Gastroesophageal sphincter (tissue), 4 donors: ENCODE measurements around the gene SSC5D. TPM values are rescaled to one million over a fixed set of nuclear protein-coding genes. Genes with fewer than 3 reads are reported as not detected.

Experiments
- ATAC-seq: fragments of 150-250 bp; one replicate; pipeline ENCODE4 v1.9.1; 2016; ENCODE audit warnings: mild to moderate bottlenecking, moderate library complexity
- H3K27ac ChIP-seq, 4 donors: fragments of 200-600 bp; sonication (generic) in 3 of 4; 1 replicate in 3 of 4; 2 replicates in 1 of 4; pipeline ENCODE4 v1.5.1; 2016 to 2019
- H3K27me3 ChIP-seq: fragments of 200-600 bp; sonication (generic); one replicate; pipeline ENCODE4 v1.5.1; 2019
- H3K36me3 ChIP-seq, 2 donors: fragments of 200-600 bp; sonication (generic); one replicate each; pipeline ENCODE4 v1.5.1; 2019; ENCODE audit warnings: control low read depth in 1 of 2
- H3K4me1 ChIP-seq, 3 donors: fragments of 200-600 bp; sonication (generic); 1 replicate in 2 of 3; 2 replicates in 1 of 3; pipeline ENCODE4 v1.5.1; 2016 to 2019; ENCODE audit warnings: control low read depth in 2 of 3
- H3K4me3 ChIP-seq, 2 donors: fragments of 200-600 bp; sonication (generic); one replicate each; pipeline ENCODE4 v1.5.1; 2019; ENCODE audit warnings: mild to moderate bottlenecking in 1 of 2, moderate library complexity in 1 of 2
- H3K9me3 ChIP-seq, 3 donors: fragments of 200-600 bp; sonication (generic); one replicate each; pipeline ENCODE4 v1.5.1; 2017 to 2019; ENCODE audit warnings: control low read depth in 2 of 3
- CTCF ChIP-seq, 4 experiments: fragments of 200-600 bp in 2 of 4; fragments of 450-650 bp in 2 of 4; sonication (generic) in 1 of 4; IDR thresholded peaks; one replicate each; pipeline ENCODE4 v1.5.1; 2017 to 2019; ENCODE audit warnings: antibody characterized with exemption in 4 of 4, mild to moderate bottlenecking in 2 of 4, moderate library complexity in 2 of 4
- EP300 ChIP-seq: sonication (generic); formaldehyde crosslinking; IDR thresholded peaks from one replicate; pipeline ENCODE4 v1.6.1; 2017; ENCODE audit warnings: antibody characterized with exemption, mild to moderate bottlenecking
- POLR2A ChIP-seq, 2 donors: fragments of 450-650 bp; IDR thresholded peaks; one replicate each; pipeline ENCODE4 v1.6.1; 2017; ENCODE audit warnings: antibody characterized with exemption in 2 of 2, mild to moderate bottlenecking in 2 of 2, moderate library complexity in 1 of 2
- POLR2AphosphoS5 ChIP-seq: sonication (generic); formaldehyde crosslinking; IDR thresholded peaks from one replicate; pipeline ENCODE4 v1.6.1; 2017; ENCODE audit warnings: antibody characterized with exemption
- WGBS, 2 donors: methylation state at CpG; one replicate each; pipeline ENCODE4 v1.1.5; 2018; ENCODE audit warnings: low coverage in 1 of 2; 5-methylcytosine and 5-hydroxymethylcytosine counted together
- total RNA-seq, 4 donors: library from RNA; depleted of rRNA; stranded (reverse); fragments of >200 nt; gene quantifications; one replicate each; pipeline ENCODE4 v1.1.0, GENCODE V29; 2016

Gene SSC5D
- total RNA-seq, 4 donors from 2014 or later, result 6.3 to 39.2 (median 23.5) TPM

- H3K4me3 ChIP-seq, result no peak overlapping the region
- no peak overlapping the region for H3K27ac ChIP-seq
- 28 to 58% methylated on average over 11 to 21 of the region's 35 CpGs for WGBS, 2 donors
- peak; percentile 31 for ATAC-seq
- H3K4me1 ChIP-seq, result peaks cover 0 to 19% (median 10%) of the 10 kb centered on the region in 3 donors
- H3K27me3 ChIP-seq, result peaks cover 37% of the 10 kb centered on the region
- no peaks in the 10 kb centered on the region for H3K36me3 ChIP-seq
- no peaks in the 10 kb centered on the region for H3K9me3 ChIP-seq
- TF ChIP-seq CTCF (IDR thresholded peaks at IDR 0.05), result no peak
- no peak for TF ChIP-seq POLR2A (IDR thresholded peaks at IDR 0.05)
- no peak for TF ChIP-seq POLR2AphosphoS5
- TF ChIP-seq EP300, result no peak
Observed at GRCh38 chr19:55526216-55527196, 38.3 kb downstream of the SSC5D start.

- H3K4me3 ChIP-seq, result no peak overlapping the region
- H3K27ac ChIP-seq, result no peak overlapping the region
- WGBS, 2 donors, result 69 to 81% methylated on average over 15 to 18 of the region's 22 CpGs
Observed at GRCh38 chr19:55527197-55528029, 39.2 kb downstream of the SSC5D start.

GRCh38 chr19:55528030-55528803 lies 40.0 kb downstream of the SSC5D start:
- ATAC-seq, result no peak
- Histone ChIP-seq H3K27me3 (peaks cover 37% of the 10 kb centered on the region), H3K4me1 (peaks cover 0 to 16% (median 10%) of the 10 kb centered on the region in 3 donors), H3K4me3 (no peak overlapping the region), H3K27ac (no peak overlapping the region), H3K36me3 (no peaks in the 10 kb centered on the region), H3K9me3 (no peaks in the 10 kb centered on the region)
- WGBS, 2 donors, result 19 to 37% methylated on average over 4 to 12 of the region's 15 CpGs
- TF ChIP-seq POLR2A (IDR thresholded peaks at IDR 0.05), result no peak
- TF ChIP-seq CTCF (IDR thresholded peaks at IDR 0.05), result no peak
- no peak for TF ChIP-seq POLR2AphosphoS5
- no peak for TF ChIP-seq EP300

More at GRCh38 chr19:55527197-55528029, 39.2 kb downstream of the SSC5D start:
- TF ChIP-seq EP300, result no peak
- TF ChIP-seq CTCF (IDR thresholded peaks at IDR 0.05), result no peak
- no peak for TF ChIP-seq POLR2A (IDR thresholded peaks at IDR 0.05)
- no peak for TF ChIP-seq POLR2AphosphoS5
- no peaks in the 10 kb centered on the region for H3K36me3 ChIP-seq
- ATAC-seq, result no peak
- H3K9me3 ChIP-seq, result no peaks in the 10 kb centered on the region
- peaks cover 0 to 16% (median 10%) of the 10 kb centered on the region in 3 donors for H3K4me1 ChIP-seq
- peaks cover 37% of the 10 kb centered on the region for H3K27me3 ChIP-seq

- Histone ChIP-seq H3K9me3 (no peaks in the 10 kb centered on the region), H3K36me3 (no peaks in the 10 kb centered on the region), H3K4me1 (peaks cover 0 to 16% (median 10%) of the 10 kb centered on the region in 3 donors), H3K4me3 (no peak overlapping the region), H3K27ac (no peak overlapping the region), H3K27me3 (peaks cover 37% of the 10 kb centered on the region)
- peak; percentile 19 for ATAC-seq
- TF ChIP-seq POLR2A (IDR thresholded peaks at IDR 0.05) (no peak), CTCF (IDR thresholded peaks at IDR 0.05) (no peak), EP300 (no peak), POLR2AphosphoS5 (no peak)
- WGBS, 2 donors, result 67 to 81% methylated on average over 3 to 6 of the region's 56 CpGs
Observed at GRCh38 chr19:55529636-55530234, 41.5 kb downstream of the SSC5D start.
